ENCODE measurements around the gene C1orf216. TPM values are rescaled to one million over a fixed set of nuclear protein-coding genes. Genes with fewer than 3 reads are reported as not detected.

Gene C1orf216
- total and polyA plus RNA-seq, 2 of the 8 experiments (the other 6 are each of a cell fraction or from before 2014, with no cell fraction given): 7.5 to 10.8 TPM

GRCh38 chr1:35717911-35718476 lies 690 bp downstream of the C1orf216 start (continued):
- TF ChIP-seq CHD7 (IDR thresholded peaks at IDR 0.05; ENCODE audit: insufficient replicate concordance, low read length): no peak
